ENCODE results near the gene APMAP. TPM values are rescaled to one million over a fixed set of nuclear protein-coding genes. Genes with fewer than 3 reads are reported as not detected.
"Not testable (repeated sequence)": the region's sequence is repeated elsewhere in the genome, so short reads cannot be mapped to it uniquely, and the experiment has no call there.

Gene APMAP
- total RNA-seq, 1 donor from 2014 or later = 28.2 TPM

DNA sequence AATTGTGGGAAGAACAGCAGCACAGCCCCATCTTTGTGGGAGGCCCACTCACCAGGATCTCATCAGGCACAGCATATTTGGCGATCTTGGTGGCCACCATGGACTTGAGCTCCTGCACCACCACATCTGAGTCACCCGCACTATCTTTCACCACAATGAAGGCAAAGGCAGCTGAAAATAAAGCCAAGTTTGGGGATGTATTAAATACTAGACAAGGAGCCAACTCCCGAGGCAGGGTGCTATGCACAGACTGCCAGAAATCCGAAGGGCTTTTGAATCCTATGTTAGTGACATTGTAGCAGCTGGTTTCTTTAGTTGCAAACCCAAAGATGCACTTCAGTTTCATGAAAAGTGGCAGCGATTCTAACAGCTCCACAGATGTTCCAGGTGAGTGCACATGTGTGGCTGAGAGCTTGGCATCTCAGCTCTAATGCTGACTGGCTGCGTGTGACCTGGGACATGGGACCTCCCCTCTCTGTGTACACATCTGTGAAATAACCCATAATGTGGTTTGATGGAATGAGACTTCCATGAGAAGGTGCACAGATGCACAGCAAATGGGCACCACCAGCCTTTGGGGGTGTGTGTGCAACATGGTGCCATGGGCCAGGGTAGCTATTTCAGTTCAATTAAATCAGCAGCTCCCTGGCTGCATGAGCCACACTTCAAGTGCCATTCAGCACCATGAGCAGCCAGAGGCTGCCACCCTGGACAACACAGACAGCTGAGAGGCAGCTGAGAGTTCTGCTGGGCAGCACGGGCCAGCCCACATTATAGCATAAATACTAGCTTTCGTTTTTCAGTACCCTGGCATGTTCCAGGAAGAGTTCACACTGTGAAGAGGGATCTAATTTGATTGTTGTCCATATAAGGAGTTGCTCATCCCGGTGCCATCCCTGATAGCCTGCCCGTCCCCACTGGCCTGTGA lies 16.9 kb upstream of the APMAP start:
- DNase-seq (ENCODE audit: low spot score) = peak; percentile 75
- intact Hi-C loops (cut with DNase I) = no loop called here

GRCh38 chr20:25008388-25009217 lies 16.1 kb upstream of the APMAP start:
- intact Hi-C loops (cut with DNase I) = no loop called here
- peak; percentile 60 for DNase-seq (ENCODE audit: low spot score)

DNA sequence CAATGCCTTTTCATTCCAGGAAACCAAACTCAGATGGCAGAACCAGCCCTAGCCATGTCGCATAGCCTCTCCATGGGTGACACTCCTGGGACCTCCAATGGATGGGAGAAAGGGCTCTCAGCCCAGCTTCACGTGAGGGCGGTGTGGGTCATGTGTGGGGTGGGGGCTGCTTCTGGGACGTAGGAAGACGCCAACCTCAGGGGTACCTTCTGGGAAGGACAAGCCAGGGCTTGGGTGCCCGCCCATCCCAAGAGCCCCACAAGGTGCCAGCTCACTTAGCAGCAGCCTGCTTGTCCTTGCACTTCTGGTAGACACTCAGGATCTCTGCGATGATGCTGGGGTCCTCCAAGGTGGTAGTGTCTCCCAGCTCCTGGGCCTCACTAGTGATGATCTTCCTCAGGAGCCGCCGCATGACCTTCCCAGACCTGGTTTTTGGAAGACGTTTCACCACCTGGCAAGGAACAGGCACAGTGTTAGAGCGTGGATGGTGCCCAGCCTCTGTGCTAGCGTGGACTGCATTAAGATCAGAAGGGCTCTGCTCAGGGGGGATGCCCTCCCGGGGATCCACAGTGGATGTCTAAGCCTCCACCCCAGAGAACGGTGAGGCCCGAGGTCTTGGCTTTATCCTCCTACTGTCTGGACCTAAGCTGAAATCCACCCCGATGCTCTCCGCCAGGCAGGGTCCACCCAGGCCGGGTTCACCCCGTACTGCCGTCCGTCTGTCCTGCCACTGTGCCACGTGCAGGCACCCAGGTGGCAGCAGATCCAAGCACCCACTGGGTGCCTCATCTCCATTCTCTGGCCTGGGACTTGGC lies 15.1 kb upstream of the APMAP start:
- DNase-seq (ENCODE audit: low spot score) = peak; percentile 72
- intact Hi-C loops (cut with DNase I) = no loop called here

DNA sequence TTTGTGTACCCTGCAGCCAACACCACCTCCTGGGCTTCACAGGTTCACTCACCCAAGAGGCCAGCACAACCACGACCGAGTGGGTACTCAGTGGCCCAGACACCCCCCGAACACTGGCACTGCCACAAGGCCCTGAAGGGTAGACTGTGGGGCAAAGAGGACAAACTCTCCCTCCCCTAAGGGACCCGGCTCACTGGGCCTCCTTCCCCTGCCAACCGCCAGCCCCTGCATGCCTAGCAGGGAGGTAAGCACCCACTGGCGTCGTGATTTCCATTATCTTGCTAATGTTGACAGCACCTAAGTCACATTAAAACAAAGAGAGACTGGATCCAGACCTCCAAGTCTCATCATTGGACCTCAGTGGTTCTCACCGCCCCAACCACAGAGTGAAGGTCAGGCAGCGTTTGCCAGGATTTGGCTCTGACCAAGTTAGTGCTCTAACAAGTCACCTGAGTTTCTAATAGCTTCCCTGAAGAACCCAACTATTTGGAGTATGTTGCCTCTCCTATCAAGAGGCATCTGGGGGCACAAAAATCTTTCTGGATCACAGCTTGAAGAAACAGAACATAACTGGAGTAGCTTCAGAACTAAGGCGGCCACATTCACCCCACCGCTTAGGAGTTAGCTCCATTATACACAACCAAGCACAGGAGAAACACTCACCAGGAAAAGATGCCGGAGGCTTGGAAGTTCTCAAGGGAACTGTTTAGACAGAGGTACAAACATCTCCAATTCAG lies 14.0 kb upstream of the APMAP start:
- DNase-seq (ENCODE audit: low spot score) = peak; percentile 66
- intact Hi-C loops (cut with DNase I) = no loop called here

DNA sequence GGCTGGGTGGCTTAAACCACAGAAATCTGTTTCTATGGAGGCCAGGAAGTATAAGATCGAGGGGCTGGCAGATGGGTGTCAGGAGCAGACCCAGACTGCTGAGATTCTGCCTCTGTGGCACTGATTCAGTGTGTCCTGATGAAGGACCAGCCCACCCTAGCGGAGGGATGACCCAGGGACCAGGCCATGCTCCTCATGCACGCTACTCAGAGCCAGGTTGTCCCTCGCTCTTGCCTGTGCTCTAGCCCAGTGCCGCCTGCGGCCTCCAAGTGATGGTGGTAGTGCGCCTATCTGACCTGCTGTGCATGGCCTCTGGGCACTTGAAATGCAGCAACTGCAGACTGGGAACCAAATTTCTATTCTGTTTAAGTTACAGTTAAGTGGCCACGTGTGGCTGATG lies 13.1 kb upstream of the APMAP start:
- DNase-seq (ENCODE audit: low spot score) = peak; percentile 74
- intact Hi-C loops (cut with DNase I) = loop anchor here (2.0 kb wide), 1 partner anchor 15 kb away; no protein-coding TSS in a partner anchor

DNA sequence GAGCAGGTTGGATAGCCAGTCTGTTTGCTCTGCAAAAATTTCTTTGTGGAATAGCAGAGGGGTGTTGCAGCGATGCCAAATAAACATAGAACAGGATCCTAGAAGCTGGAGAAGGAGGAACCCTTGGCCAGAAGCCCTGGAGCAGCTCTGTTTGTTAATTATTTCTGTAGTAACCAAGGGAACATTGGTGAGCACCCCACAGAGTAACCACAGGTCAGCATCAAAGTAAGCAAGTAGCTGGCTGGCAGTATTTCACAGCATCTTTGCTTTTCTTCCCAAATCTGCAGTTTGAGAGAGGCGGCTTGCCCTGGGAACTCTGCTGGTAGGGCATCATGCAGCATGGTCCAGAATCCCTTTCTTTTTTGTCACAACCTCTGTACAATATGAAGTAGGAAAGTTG lies 12.7 kb upstream of the APMAP start:
- intact Hi-C loops (cut with DNase I) = loop anchor here (2.0 kb wide), 1 partner anchor 16 kb away; no protein-coding TSS in a partner anchor
- DNase-seq (ENCODE audit: low spot score) = peak; percentile 36

DNA sequence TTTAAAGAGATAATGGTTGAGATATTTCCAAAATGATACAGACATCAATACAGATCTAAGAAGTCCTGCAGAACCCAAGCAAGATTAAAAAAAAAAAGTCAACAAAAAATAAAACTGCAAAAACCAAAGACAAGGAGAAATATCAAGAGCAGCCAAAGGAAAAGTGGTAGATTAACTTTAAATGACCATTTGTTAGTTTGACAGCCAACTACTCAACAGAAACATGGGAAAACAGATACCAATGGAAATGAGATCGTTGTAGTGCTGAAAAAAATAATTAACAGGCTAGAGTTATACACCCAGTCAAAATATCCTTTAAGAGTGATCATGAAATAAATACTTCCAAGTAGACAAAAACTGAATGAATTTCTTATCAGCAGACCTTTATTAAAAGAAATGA lies 10.5 kb upstream of the APMAP start:
- intact Hi-C loops (cut with DNase I) = no loop called here
- no peak for DNase-seq (ENCODE audit: low spot score)

GRCh38 chr20:25001323-25001722 lies 8.8 kb upstream of the APMAP start:
- DNase-seq (ENCODE audit: low spot score); intact Hi-C loops (cut with DNase I): not testable (repeated sequence)

GRCh38 chr20:25000268-25000801 lies 7.8 kb upstream of the APMAP start:
- intact Hi-C loops (cut with DNase I) = no loop called here
- DNase-seq (ENCODE audit: low spot score) = peak; percentile 73

DNA sequence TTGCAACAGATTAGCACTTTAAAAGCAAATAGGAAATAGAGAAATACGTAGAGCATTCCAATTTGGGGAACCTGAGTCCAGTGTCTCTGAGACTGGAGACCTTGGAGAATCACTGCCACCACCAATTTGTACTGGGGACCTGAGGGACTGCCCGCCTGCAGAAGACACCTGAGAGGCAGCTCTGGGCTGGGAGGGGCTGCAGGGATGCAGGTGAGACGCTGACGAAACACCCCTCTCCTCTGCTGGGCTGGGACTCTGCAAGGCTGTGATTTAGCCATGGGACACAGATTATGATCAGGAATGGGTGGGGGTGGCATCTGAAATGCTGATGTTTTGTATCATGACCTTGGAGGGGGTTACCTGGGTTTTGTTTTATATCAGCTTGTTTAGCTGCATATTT lies 7.0 kb upstream of the APMAP start:
- intact Hi-C loops (cut with DNase I) = no loop called here
- peak; percentile 38 for DNase-seq (ENCODE audit: low spot score)

DNA sequence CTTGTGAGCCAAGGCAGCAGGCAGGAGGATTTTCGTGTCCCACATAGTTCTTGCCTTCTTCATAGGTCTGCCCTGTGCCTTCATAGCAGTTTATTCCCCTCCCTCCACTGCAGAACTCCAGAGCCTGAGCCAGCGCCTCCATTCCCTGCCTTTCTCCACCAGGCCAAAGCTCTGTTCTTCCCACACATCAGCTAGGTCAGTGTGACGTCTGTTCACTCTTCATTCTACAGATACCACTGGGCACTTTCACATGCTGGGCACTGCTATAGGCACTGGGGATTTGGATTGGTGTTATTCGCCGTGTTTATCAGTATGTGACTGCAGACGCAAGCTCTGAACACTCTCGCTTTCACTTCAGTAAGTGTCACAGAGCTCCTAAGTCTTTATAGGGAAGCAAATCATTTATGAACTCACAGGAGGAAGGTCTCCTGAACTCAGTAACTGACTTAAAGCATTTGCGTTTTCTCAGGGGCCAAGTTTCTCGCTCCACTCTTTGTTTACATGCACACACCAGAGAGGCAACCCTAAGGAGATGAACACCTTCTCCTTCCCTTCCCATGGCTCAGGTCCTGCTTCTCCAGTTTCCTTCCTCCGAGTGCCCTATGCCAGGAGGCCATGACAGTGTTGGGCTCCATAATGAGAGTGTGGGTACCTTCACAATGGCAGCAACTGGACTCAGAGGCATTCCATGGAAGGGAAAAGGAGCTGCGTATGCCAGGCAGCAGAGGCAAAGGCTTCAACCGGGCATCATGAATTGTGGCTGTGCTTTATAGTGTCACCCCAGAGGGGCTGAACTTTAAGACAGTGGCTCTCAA lies 6.3 kb upstream of the APMAP start:
- peak; percentile 33 for DNase-seq (ENCODE audit: low spot score)
- intact Hi-C loops (cut with DNase I) = no loop called here

DNA sequence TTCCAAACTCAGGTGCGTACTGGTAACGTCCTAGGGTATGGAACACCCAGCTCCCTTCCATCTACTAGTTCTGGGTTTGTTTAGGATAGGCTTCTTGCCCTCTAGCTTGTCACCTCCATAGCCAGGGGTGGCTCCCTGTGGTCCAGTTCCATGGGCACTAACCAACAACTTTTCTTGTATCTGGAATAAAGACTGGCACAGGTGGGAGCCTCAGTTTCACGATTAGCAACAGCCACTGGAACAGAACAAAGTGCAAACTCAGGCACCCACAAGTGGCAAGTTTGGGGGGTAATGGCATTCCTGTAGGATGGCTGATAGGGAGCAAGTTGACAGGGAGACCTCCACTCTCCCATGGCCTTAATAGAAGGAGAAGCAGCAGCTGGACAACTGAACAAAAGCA lies 5.6 kb upstream of the APMAP start:
- intact Hi-C loops (cut with DNase I) = no loop called here
- peak; percentile 27 for DNase-seq (ENCODE audit: low spot score)

GRCh38 chr20:24996449-24997377 lies 4.2 kb upstream of the APMAP start:
- peak; percentile 51 for DNase-seq (ENCODE audit: low spot score)
- intact Hi-C loops (cut with DNase I) = no loop called here

- DNase-seq (ENCODE audit: low spot score) = peak; percentile 70
- intact Hi-C loops (cut with DNase I) = loop anchor here (2.0 kb wide), 1 partner anchor 251 kb away; no protein-coding TSS in a partner anchor
These were observed 3.3 kb upstream of the APMAP start for GRCh38 chr20:24995741-24996448.

- peak; percentile 87 for DNase-seq (ENCODE audit: low spot score)
- intact Hi-C loops (cut with DNase I) = loop anchor here (1.0 to 5.0 kb wide), 3 partner anchors 71 to 403 kb away; no protein-coding TSS in a partner anchor
These were observed 2.2 kb upstream of the APMAP start for GRCh38 chr20:24994470-24995368.

Data from cardiac septum (tissue), 1 donor.